Measurements from ENCODE around the gene MTF2.
"Not testable (repeated sequence)": the region's sequence is repeated elsewhere in the genome, so short reads cannot be mapped to it uniquely, and the experiment has no call there.

DNA sequence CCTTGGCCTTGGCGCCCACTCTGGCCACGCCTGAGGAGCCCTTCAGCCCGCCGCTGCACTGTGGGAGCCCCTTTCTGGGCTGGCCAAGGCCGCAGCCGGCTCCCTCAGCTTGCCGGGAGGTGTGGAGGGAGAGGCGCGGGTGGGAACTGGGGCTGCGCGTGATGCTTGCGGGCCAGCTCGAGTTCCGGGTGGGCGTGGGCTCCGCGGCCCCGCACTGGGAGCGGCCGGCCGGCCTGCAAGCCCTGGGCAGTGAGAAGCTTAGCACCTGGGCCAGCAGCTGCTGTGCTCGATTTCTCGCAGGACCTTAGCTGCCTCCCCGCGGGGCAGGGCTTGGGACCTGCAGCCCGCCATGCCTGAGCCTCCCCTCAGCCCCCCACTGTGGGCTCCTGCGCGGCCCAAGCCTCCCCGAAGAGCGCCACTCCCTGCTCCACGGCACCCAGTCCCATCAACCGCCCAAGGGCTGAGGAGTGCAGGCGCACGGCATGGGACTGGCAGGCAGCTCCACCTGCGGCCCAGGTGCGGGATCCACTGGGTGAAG, 91.1 kb downstream of the MTF2 start:
- TF ChIP-seq, protein P1, sequence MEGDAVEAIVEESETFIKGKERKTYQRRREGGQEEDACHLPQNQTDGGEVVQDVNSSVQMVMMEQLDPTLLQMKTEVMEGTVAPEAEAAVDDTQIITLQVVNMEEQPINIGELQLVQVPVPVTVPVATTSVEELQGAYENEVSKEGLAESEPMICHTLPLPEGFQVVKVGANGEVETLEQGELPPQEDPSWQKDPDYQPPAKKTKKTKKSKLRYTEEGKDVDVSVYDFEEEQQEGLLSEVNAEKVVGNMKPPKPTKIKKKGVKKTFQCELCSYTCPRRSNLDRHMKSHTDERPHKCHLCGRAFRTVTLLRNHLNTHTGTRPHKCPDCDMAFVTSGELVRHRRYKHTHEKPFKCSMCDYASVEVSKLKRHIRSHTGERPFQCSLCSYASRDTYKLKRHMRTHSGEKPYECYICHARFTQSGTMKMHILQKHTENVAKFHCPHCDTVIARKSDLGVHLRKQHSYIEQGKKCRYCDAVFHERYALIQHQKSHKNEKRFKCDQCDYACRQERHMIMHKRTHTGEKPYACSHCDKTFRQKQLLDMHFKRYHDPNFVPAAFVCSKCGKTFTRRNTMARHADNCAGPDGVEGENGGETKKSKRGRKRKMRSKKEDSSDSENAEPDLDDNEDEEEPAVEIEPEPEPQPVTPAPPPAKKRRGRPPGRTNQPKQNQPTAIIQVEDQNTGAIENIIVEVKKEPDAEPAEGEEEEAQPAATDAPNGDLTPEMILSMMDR (IDR thresholded peaks at IDR 0.05) = not testable (repeated sequence)
- not testable (repeated sequence) for TF ChIP-seq POLR2AphosphoS5 (IDR thresholded peaks at IDR 0.05)

Data from gastroesophageal sphincter (tissue), 3 donors.